ENCODE results near the gene HOXA7.

Gene HOXA7

GRCh38 chr7:27105301-27106031 is 51.0 kb downstream of the HOXA7 start:
- no peak for DNase-seq

GRCh38 chr7:27104341-27105058 is 52.0 kb downstream of the HOXA7 start:
- no peak for DNase-seq
